H9 (cell line): ENCODE data around the gene CNIH1. TPM values are rescaled to one million over a fixed set of nuclear protein-coding genes. Genes with fewer than 3 reads are reported as not detected.

Source experiments
- DNase-seq: peaks from one replicate; pipeline ENCODE4 v3.0.0-alpha.2; 2017
- H2AFZ ChIP-seq: one replicate; pipeline ENCODE4 v1.6.1; 2013; ENCODE audit warnings: mild to moderate bottlenecking, low read length, control low read depth, moderate library complexity
- H2AK5ac ChIP-seq: 2 replicates; pipeline ENCODE4 v1.6.1; 2013; ENCODE audit warnings: low read length, control low read depth, mixed read lengths; ENCODE audit not compliant: insufficient read length
- H2BK120ac ChIP-seq: one replicate; pipeline ENCODE4 v1.6.1; 2013; ENCODE audit warnings: low read depth, mild to moderate bottlenecking, low read length, control low read depth, inconsistent platforms; ENCODE audit not compliant: poor library complexity, severe bottlenecking
- H2BK12ac ChIP-seq: 2 replicates; pipeline ENCODE4 v1.6.1; 2013; ENCODE audit warnings: low read length, control low read depth, mixed read lengths, low read depth; ENCODE audit not compliant: insufficient read length
- H2BK15ac ChIP-seq: 2 replicates; pipeline ENCODE4 v1.6.1; 2013; ENCODE audit warnings: low read depth, low read length, control low read depth
- H2BK20ac ChIP-seq: one replicate; pipeline ENCODE4 v1.6.1; 2013; ENCODE audit warnings: low read depth, mild to moderate bottlenecking, low read length, control low read depth, inconsistent platforms; ENCODE audit not compliant: poor library complexity, severe bottlenecking
- H2BK5ac ChIP-seq: 2 replicates; pipeline ENCODE4 v1.6.1; 2013; ENCODE audit warnings: low read length, control low read depth, mixed read lengths; ENCODE audit not compliant: insufficient read length
- H3K14ac ChIP-seq: 2 replicates; pipeline ENCODE4 v1.6.1; 2013; ENCODE audit warnings: low read length, control low read depth; ENCODE audit not compliant: insufficient read depth
- H3K18ac ChIP-seq: 2 replicates; pipeline ENCODE4 v1.6.1; 2013; ENCODE audit warnings: low read depth, mild to moderate bottlenecking, mixed read lengths, low read length, control low read depth; ENCODE audit not compliant: insufficient read length
- H3K23ac ChIP-seq: 2 replicates; pipeline ENCODE4 v1.6.1; 2013; ENCODE audit warnings: low read length, control low read depth, mixed read lengths, low read depth; ENCODE audit not compliant: insufficient read length
- H3K23me2 ChIP-seq: 2 replicates; pipeline ENCODE4 v1.6.1; 2013; ENCODE audit warnings: low read depth, mild to moderate bottlenecking, mixed read lengths, low read length, control low read depth; ENCODE audit not compliant: insufficient read length, poor library complexity, severe bottlenecking
- H3K27ac ChIP-seq: 2 replicates; pipeline ENCODE4 v1.5.1; 2013; ENCODE audit warnings: low read length, control low read depth, mixed read lengths, low read depth; ENCODE audit not compliant: insufficient read length
- H3K27me3 ChIP-seq: 2 replicates; pipeline ENCODE4 v1.6.1; 2013; ENCODE audit warnings: low read length, control low read depth, inconsistent platforms; ENCODE audit not compliant: insufficient read depth
- H3K4ac ChIP-seq: 2 replicates; pipeline ENCODE4 v1.6.1; 2013; ENCODE audit warnings: low read depth, mild to moderate bottlenecking, control low read depth, inconsistent platforms, low read length, moderate library complexity
- H3K4me1 ChIP-seq: 2 replicates; pipeline ENCODE4 v1.6.1; 2013; ENCODE audit warnings: low read length, control low read depth, inconsistent platforms; ENCODE audit not compliant: insufficient read depth
- H3K4me2 ChIP-seq: 2 replicates; pipeline ENCODE4 v1.6.1; 2013; ENCODE audit warnings: low read length, control low read depth, mixed read lengths; ENCODE audit not compliant: insufficient read length, insufficient read depth
- H3K56ac ChIP-seq: 2 replicates; pipeline ENCODE4 v1.6.1; 2013; ENCODE audit warnings: low read depth, mild to moderate bottlenecking, mixed read lengths, low read length, control low read depth; ENCODE audit not compliant: insufficient read length
- H3K79me1 ChIP-seq: 2 replicates; pipeline ENCODE4 v1.6.1; 2013; ENCODE audit warnings: low read depth, mild to moderate bottlenecking, moderate library complexity, low read length, control low read depth, inconsistent platforms; ENCODE audit not compliant: insufficient read depth, poor library complexity, severe bottlenecking
- H3K79me2 ChIP-seq: 2 replicates; pipeline ENCODE4 v1.6.1; 2013; ENCODE audit warnings: low read length, control low read depth, inconsistent platforms; ENCODE audit not compliant: insufficient read depth
- H3K9ac ChIP-seq: 2 replicates; pipeline ENCODE4 v1.6.1; 2013; ENCODE audit warnings: low read length, control low read depth, mixed read lengths; ENCODE audit not compliant: insufficient read length; ENCODE audit errors: extremely low read depth
- H3K9me3 ChIP-seq: one replicate; pipeline ENCODE4 v1.6.1; 2013; ENCODE audit warnings: low read depth, low read length, inconsistent platforms; ENCODE audit not compliant: control insufficient read depth
- H3T11ph ChIP-seq: one replicate; pipeline ENCODE4 v1.6.1; 2013; ENCODE audit warnings: mild to moderate bottlenecking, low read length, control low read depth, inconsistent platforms
- H4K20me1 ChIP-seq: one replicate; pipeline ENCODE4 v1.6.1; 2013; ENCODE audit not compliant: control insufficient read depth, insufficient read length, insufficient read depth
- H4K5ac ChIP-seq: 2 replicates; pipeline ENCODE4 v1.6.1; 2013; ENCODE audit warnings: low read depth, mild to moderate bottlenecking, mixed read lengths, low read length, control low read depth; ENCODE audit not compliant: insufficient read length
- H4K8ac ChIP-seq: replicated peaks from 2 replicates; pipeline ENCODE4 v1.6.1; 2013; ENCODE audit warnings: low read length, control low read depth, mixed read lengths, low read depth; ENCODE audit not compliant: insufficient read length
- H4K91ac ChIP-seq: 2 replicates; pipeline ENCODE4 v1.6.1; 2013; ENCODE audit warnings: low read depth, mild to moderate bottlenecking, moderate library complexity, mixed read lengths, low read length, control low read depth; ENCODE audit not compliant: insufficient read length
- H3K27ac Mint-ChIP-seq, 3 experiments: 2 replicates in 2 of 3; 3 replicates in 1 of 3; pipeline ENCODE4 v1.8.0; 2020 to 2021; ENCODE audit warnings: mixed read lengths in 3 of 3, mild to moderate bottlenecking in 1 of 3, moderate library complexity in 1 of 3
- H3K27me3 Mint-ChIP-seq: 2 replicates; pipeline ENCODE4 v1.8.0; 2021; ENCODE audit warnings: low read depth, mild to moderate bottlenecking, moderate library complexity, mixed read lengths
- H3K36me3 Mint-ChIP-seq, 3 experiments: 2 replicates in 2 of 3; 3 replicates in 1 of 3; pipeline ENCODE4 v1.8.0; 2020 to 2021; ENCODE audit warnings: low read depth in 3 of 3, mixed read lengths in 3 of 3; ENCODE audit not compliant: insufficient read depth in 1 of 3
- H3K4me1 Mint-ChIP-seq, 2 experiments: 2 replicates each; pipeline ENCODE4 v1.8.0; 2020; ENCODE audit warnings: mixed read lengths in 2 of 2
- H3K4me3 Mint-ChIP-seq, 2 experiments: 2 replicates in 1 of 2; 3 replicates in 1 of 2; pipeline ENCODE4 v1.8.0; 2020 to 2021; ENCODE audit warnings: mild to moderate bottlenecking in 2 of 2, mixed read lengths in 2 of 2, moderate library complexity in 1 of 2
- H3K9me3 Mint-ChIP-seq, 2 experiments: 2 replicates in 1 of 2; 3 replicates in 1 of 2; pipeline ENCODE4 v1.8.0; 2020; ENCODE audit warnings: mild to moderate bottlenecking in 2 of 2, mixed read lengths in 2 of 2, moderate library complexity in 1 of 2
- WGBS: extraction: QIAGEN DNeasy Blood & Tissue Kit; methylation state at CpG from one replicate; pipeline ENCODE4 v1.1.7; 2013; ENCODE audit warnings: missing lambda C conversion rate, low lambda C conversion rate, mixed read lengths; ENCODE audit not compliant: insufficient read length; ENCODE audit errors: extremely low coverage; 5-methylcytosine and 5-hydroxymethylcytosine counted together
- total RNA-seq: library from RNA; stranded (reverse); gene quantifications from 2 replicates; pipeline ENCODE4 v1.2.1, GENCODE V29; 2021
- TF ChIP-seq, protein P1 (sequence below): fragments of 200-600 bp; sonication (generic); conservative IDR thresholded peaks from 3 replicates; pipeline ENCODE4 v1.8.0; 2021; ENCODE audit warnings: antibody characterized with exemption, mild to moderate bottlenecking

CNIH1 gene
- total RNA-seq, 1 experiment from 2014 or later, result 99.3 TPM

DNA sequence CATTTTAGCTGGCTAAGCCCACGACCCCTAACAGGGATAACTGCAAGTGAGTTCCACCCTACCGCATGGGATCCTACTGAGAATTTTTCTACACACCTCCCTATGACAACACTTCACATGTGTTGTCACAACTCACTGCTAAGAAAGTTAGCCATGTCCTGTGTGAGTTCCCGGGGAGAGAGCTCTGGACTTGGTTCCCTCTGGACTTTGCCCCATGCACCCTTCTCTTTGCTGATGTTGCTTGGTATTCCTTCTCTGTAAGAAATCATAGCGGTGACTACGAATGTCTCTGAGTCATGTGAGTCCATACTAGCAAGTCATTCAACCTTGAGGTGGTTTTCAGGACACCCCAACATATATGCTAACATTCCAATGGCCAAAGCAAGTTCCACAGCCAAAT is 53.8 kb downstream of the CNIH1 start:
- Histone ChIP-seq H3K4me1 (no peaks in the 10 kb centered on the region), H3K23me2 (no peaks in the 10 kb centered on the region), H4K20me1 (no peaks in the 10 kb centered on the region), H3K4ac (no peak overlapping the region), H3K79me1 (no peaks in the 10 kb centered on the region), H4K91ac (no peak overlapping the region), H4K5ac (no peak overlapping the region), H2AK5ac (no peak overlapping the region), H3K27me3 (no peaks in the 10 kb centered on the region), H3K4me2 (no peak overlapping the region), H3K79me2 (no peaks in the 10 kb centered on the region), H2AFZ (no peak overlapping the region), H2BK5ac (no peak overlapping the region), H2BK120ac (no peak overlapping the region), H4K8ac (no peak overlapping the region), H3K14ac (no peak overlapping the region), H2BK12ac (no peak overlapping the region), H3K27ac (no peak overlapping the region), H3K23ac (no peak overlapping the region), H3K18ac (no peak overlapping the region), H3K9ac (no peak overlapping the region), H3K9me3 (no peaks in the 10 kb centered on the region), H2BK20ac (no peak overlapping the region), H2BK15ac (no peak overlapping the region), H3K56ac (no peak overlapping the region), H3T11ph (no peak overlapping the region)
- TF ChIP-seq, protein P1, sequence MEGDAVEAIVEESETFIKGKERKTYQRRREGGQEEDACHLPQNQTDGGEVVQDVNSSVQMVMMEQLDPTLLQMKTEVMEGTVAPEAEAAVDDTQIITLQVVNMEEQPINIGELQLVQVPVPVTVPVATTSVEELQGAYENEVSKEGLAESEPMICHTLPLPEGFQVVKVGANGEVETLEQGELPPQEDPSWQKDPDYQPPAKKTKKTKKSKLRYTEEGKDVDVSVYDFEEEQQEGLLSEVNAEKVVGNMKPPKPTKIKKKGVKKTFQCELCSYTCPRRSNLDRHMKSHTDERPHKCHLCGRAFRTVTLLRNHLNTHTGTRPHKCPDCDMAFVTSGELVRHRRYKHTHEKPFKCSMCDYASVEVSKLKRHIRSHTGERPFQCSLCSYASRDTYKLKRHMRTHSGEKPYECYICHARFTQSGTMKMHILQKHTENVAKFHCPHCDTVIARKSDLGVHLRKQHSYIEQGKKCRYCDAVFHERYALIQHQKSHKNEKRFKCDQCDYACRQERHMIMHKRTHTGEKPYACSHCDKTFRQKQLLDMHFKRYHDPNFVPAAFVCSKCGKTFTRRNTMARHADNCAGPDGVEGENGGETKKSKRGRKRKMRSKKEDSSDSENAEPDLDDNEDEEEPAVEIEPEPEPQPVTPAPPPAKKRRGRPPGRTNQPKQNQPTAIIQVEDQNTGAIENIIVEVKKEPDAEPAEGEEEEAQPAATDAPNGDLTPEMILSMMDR, result no peak
- Mint-ChIP-seq H3K27me3 (peaks cover 4% of the 10 kb centered on the region), H3K4me3 (no peak overlapping the region), H3K9me3 (no peaks in the 10 kb centered on the region), H3K36me3 (no peaks in the 10 kb centered on the region), H3K4me1 (peaks cover 5 to 7% of the 10 kb centered on the region in 2 experiments; a peak in 1 of 4 replicates), H3K27ac (no peak overlapping the region)
- no peak for DNase-seq
- no CpG with 5 or more reads among the region's 5 CpGs for WGBS
